K562 (cell line): ENCODE results near the gene SUSD5. TPM values are rescaled to one million over a fixed set of nuclear protein-coding genes. Genes with fewer than 3 reads are reported as not detected.

ENCODE experiments used
- ATAC-seq: fragments of 200-7000 bp; cut with Tn5 transposase; 3 replicates; pipeline ENCODE4 v1.9.1; 2020; ENCODE audit warnings: moderate library complexity
- BruUV-seq: library from RNA; stranded (reverse); fragments of 400-500 nt; replicated peaks from 2 replicates; lab custom pipeline; 2021; lab: Mats Ljungman, UMichigan
- CTCF ChIA-PET: fragments of 300-600 bp; formaldehyde crosslinking; extraction: SDS; loops from one replicate; lab custom pipeline; 2021; ENCODE audit warnings: low intra/inter-chr PET ratio; lab: Yijun Ruan, JAX
- POLR2A ChIA-PET: fragments of 300-600, 350-650 bp; sonication (Branson Sonifier 250); formaldehyde crosslinking; extraction: SDS; loops from one replicate; lab custom pipeline; 2021; ENCODE audit warnings: antibody characterized with exemption, inconsistent platforms; lab: Yijun Ruan, JAX
- DNase-seq, 4 experiments: peaks; one replicate each; pipeline versions ENCODE4 v3.0.0 to v3.0.0-alpha.2; 2011 to 2018; ENCODE audit warnings: low spot score in 3 of 4, mixed read lengths in 3 of 4; ENCODE audit errors: extremely low read depth in 1 of 4
- FAIRE-seq: peaks from 2 replicates; lab custom pipeline; 2011; peaks lifted over from hg19 to GRCh38; lab: Jason Lieb, UNC
- H2AFZ ChIP-seq: 2 replicates; pipeline ENCODE4 v1.6.0; 2011; ENCODE audit warnings: low read depth, low read length, control low read depth, inconsistent platforms
- H3K27ac ChIP-seq: fragments of 200-600 bp; 3 replicates; pipeline ENCODE4 v1.8.0; 2011; ENCODE audit warnings: low read depth, mild to moderate bottlenecking, control low read depth, inconsistent platforms, low read length, moderate library complexity, mixed read lengths; ENCODE audit errors: extremely low read depth
- H3K27me3 ChIP-seq, 2 experiments: fragments of 300-600 bp in 1 of 2; 2 replicates in 1 of 2; 3 replicates in 1 of 2; pipeline versions ENCODE4 v1.6.0 to v1.8.0; 2011; ENCODE audit warnings: inconsistent platforms in 2 of 2, low read length in 2 of 2, mild to moderate bottlenecking in 1 of 2, mixed read lengths in 1 of 2, moderate library complexity in 1 of 2; ENCODE audit not compliant: control insufficient read depth in 2 of 2, insufficient read depth in 2 of 2
- H3K36me3 ChIP-seq: fragments of 300-600 bp; 3 replicates; pipeline ENCODE4 v1.8.0; 2011; ENCODE audit warnings: mild to moderate bottlenecking, low read length, inconsistent platforms; ENCODE audit not compliant: control insufficient read depth, insufficient read depth
- H3K4me1 ChIP-seq, 2 experiments: fragments of 200-600 bp in 1 of 2; replicated peaks in 1 of 2; 2 replicates in 1 of 2; 3 replicates in 1 of 2; pipeline versions ENCODE4 v1.5.1 to v1.8.0; 2011; ENCODE audit warnings: inconsistent platforms in 2 of 2, low read length in 2 of 2, mild to moderate bottlenecking in 1 of 2, mixed read lengths in 1 of 2, moderate library complexity in 1 of 2; ENCODE audit not compliant: control insufficient read depth in 2 of 2, insufficient read depth in 2 of 2
- H3K4me2 ChIP-seq: 2 replicates; pipeline ENCODE4 v1.6.1; 2011; ENCODE audit warnings: low read length, control low read depth, inconsistent platforms, mixed read lengths; ENCODE audit not compliant: insufficient read depth
- H3K4me3 ChIP-seq: fragments of 200-600 bp; sonication (generic), shearing (Covaris generic); 2 replicates; pipeline ENCODE4 v1.5.1; 2016; ENCODE audit warnings: control low read depth, inconsistent platforms
- H3K79me2 ChIP-seq: fragments of 200-600 bp; 3 replicates; pipeline ENCODE4 v1.8.0; 2011; ENCODE audit warnings: low read length, inconsistent platforms; ENCODE audit not compliant: control insufficient read depth, insufficient read depth
- H3K9ac ChIP-seq, 2 experiments: 2 replicates each; pipeline versions ENCODE4 v1.6.0 to v1.6.1; 2011; ENCODE audit warnings: low read depth in 2 of 2, low read length in 2 of 2, control low read depth in 1 of 2, inconsistent platforms in 1 of 2, mild to moderate bottlenecking in 1 of 2, mixed read lengths in 1 of 2; ENCODE audit not compliant: insufficient read depth in 1 of 2
- H3K9me1 ChIP-seq: one replicate; pipeline ENCODE4 v1.6.0; 2011; ENCODE audit warnings: inconsistent platforms, mild to moderate bottlenecking, low read length, moderate library complexity; ENCODE audit not compliant: control insufficient read depth, insufficient read depth
- H3K9me3 ChIP-seq: replicated peaks from 2 replicates; pipeline ENCODE4 v1.5.1; 2011; ENCODE audit warnings: low read depth, low read length, inconsistent platforms; ENCODE audit not compliant: control insufficient read depth, insufficient read depth
- H4K20me1 ChIP-seq: replicated peaks from 2 replicates; pipeline ENCODE4 v1.6.1; 2011; ENCODE audit warnings: low read length, inconsistent platforms, mixed read lengths; ENCODE audit not compliant: control insufficient read depth, insufficient read depth
- BCL6 ChIP-seq: fragments of 250-450 bp; sonication (Bioruptor Pico); IDR thresholded peaks from 2 replicates; pipeline ENCODE4 v1.4.0; 2020
- CEBPB ChIP-seq: fragments of 450-650 bp; IDR thresholded peaks from 2 replicates; pipeline ENCODE4 v1.6.1; 2016; ENCODE audit warnings: missing genetic modification characterization, missing compliant biosample characterization
- E2F6 ChIP-seq, 2 experiments: IDR thresholded peaks; 2 replicates each; pipeline ENCODE4 v1.6.1; 2011; ENCODE audit warnings: borderline replicate concordance in 1 of 2, control low read depth in 1 of 2, low read depth in 1 of 2, low read length in 1 of 2, mild to moderate bottlenecking in 1 of 2, mixed read lengths in 1 of 2, moderate library complexity in 1 of 2; ENCODE audit not compliant: insufficient read depth in 1 of 2, insufficient read length in 1 of 2, poor library complexity in 1 of 2, severe bottlenecking in 1 of 2; ENCODE audit errors: extremely low read depth in 1 of 2
- GATA2 ChIP-seq: sonication (generic); formaldehyde crosslinking; IDR thresholded peaks from 2 replicates; pipeline ENCODE4 v1.4.0; 2020; ENCODE audit warnings: mild to moderate bottlenecking, missing genetic modification reagents
- KDM5B ChIP-seq: fragments of 200-600 bp; sonication (generic); IDR thresholded peaks from 2 replicates; pipeline ENCODE4 v1.6.1; 2012; ENCODE audit warnings: low read depth, mild to moderate bottlenecking, moderate library complexity, low read length, control low read depth, inconsistent platforms; ENCODE audit not compliant: insufficient replicate concordance
- LCOR ChIP-seq: sonication (generic); formaldehyde crosslinking; IDR thresholded peaks from 2 replicates; pipeline ENCODE4 v1.8.0; 2022; ENCODE audit warnings: mild to moderate bottlenecking, missing genetic modification reagents
- NELFE ChIP-seq: IDR thresholded peaks from 2 replicates; pipeline ENCODE4 v1.6.1; 2011; ENCODE audit warnings: mild to moderate bottlenecking; ENCODE audit not compliant: insufficient read depth, insufficient read length
- PHF8 ChIP-seq: fragments of 200-600 bp; sonication (generic); IDR thresholded peaks from 2 replicates; pipeline ENCODE4 v1.6.1; 2012; ENCODE audit warnings: mixed run types, mild to moderate bottlenecking, inconsistent platforms, low read length, moderate library complexity, borderline replicate concordance
- RBM15 ChIP-seq: fragments of 200-400 bp; formaldehyde crosslinking; IDR thresholded peaks from 2 replicates; pipeline ENCODE4 v1.6.1; 2018; ENCODE audit warnings: mild to moderate bottlenecking, low read length, moderate library complexity; ENCODE audit not compliant: insufficient read depth
- SPI1 ChIP-seq: IDR thresholded peaks from 2 replicates; pipeline ENCODE4 v1.6.1; 2011; ENCODE audit warnings: low read depth, low read length, control low read depth, borderline replicate concordance
- SREBF2 ChIP-seq: sonication (generic); formaldehyde crosslinking; IDR thresholded peaks from 2 replicates; pipeline ENCODE4 v1.4.0; 2020; ENCODE audit warnings: mild to moderate bottlenecking, missing genetic modification reagents
- TAF1 ChIP-seq: IDR thresholded peaks from 2 replicates; pipeline ENCODE4 v1.6.1; 2011; ENCODE audit warnings: mild to moderate bottlenecking, low read length, moderate library complexity; ENCODE audit not compliant: insufficient read depth, control insufficient read depth, severe bottlenecking; ENCODE audit errors: extremely low read depth
- TAF15 ChIP-seq: fragments of 200-400 bp; formaldehyde crosslinking; IDR thresholded peaks from 2 replicates; pipeline ENCODE4 v1.6.1; 2017; ENCODE audit warnings: mild to moderate bottlenecking, low read depth, low read length, moderate library complexity
- ZFPM2 ChIP-seq: fragments of 250-450 bp; sonication (Bioruptor Pico); IDR thresholded peaks from 2 replicates; pipeline ENCODE4 v1.5.1; 2022; ENCODE audit warnings: mild to moderate bottlenecking
- ZNF124 ChIP-seq: sonication (generic); formaldehyde crosslinking; IDR thresholded peaks from 2 replicates; pipeline ENCODE4 v1.8.1; 2022; ENCODE audit warnings: missing genetic modification reagents
- ZNF24 ChIP-seq: fragments of 450-650 bp; IDR thresholded peaks from 2 replicates; pipeline ENCODE4 v1.6.1; 2016
- ZNF79 ChIP-seq: fragments of 250-450 bp; sonication (Bioruptor Pico); IDR thresholded peaks from 2 replicates; pipeline ENCODE4 v1.4.0; 2020; ENCODE audit warnings: low read depth, mild to moderate bottlenecking, moderate library complexity
- WGBS: fragments of 100-300 bp; shearing (Covaris generic); methylation state at CpG from one replicate; pipeline ENCODE4 v1.1.6; 2016; ENCODE audit warnings: low coverage, mixed read lengths; ENCODE audit not compliant: insufficient coverage; ENCODE audit errors: missing lambda C conversion rate; 5-methylcytosine and 5-hydroxymethylcytosine counted together
- in situ Hi-C: fragments of 300-500 bp; cut with MboI; formaldehyde crosslinking; loops from 4 replicates; pipeline ENCODE4 v1.15.0; 2018; ENCODE audit warnings: inconsistent platforms, mixed read lengths
- intact Hi-C: fragments of 100-400 bp; cut with micrococcal nuclease; formaldehyde crosslinking; loops from 2 replicates; pipeline ENCODE4 v1.14.2; 2022
- polyA plus RNA-seq, 8 experiments: library from polyadenylated mRNA; depleted of rRNA in 4 of 8; stranded (reverse) in 5 of 8; unstranded in 3 of 8; fragments of >200 nt; fragmentation: Nextera tagmentation in 2 of 8; fragmentation: Illumina TruSeq in 1 of 8; extraction: Ambion mirVana in 2 of 8; extraction: Trizol in 1 of 8; gene quantifications; 2 replicates each; pipeline versions ENCODE4 v1.2.1 to v1.2.3, GENCODE V29; 2011 to 2014; ENCODE audit warnings: inconsistent platforms in 1 of 8, missing spikeins in 1 of 8
- total RNA-seq, 7 experiments: library from RNA; depleted of rRNA in 6 of 7; stranded (reverse); fragments of >200 nt in 6 of 7; fragmentation: Illumina TruSeq in 2 of 7; extraction: Trizol in 2 of 7; gene quantifications; 2 replicates each; pipeline versions ENCODE4 v1.2.1 to v1.2.3, GENCODE V29; 2011 to 2021; ENCODE audit warnings: low replicate concordance in 1 of 7

Gene SUSD5
- total and polyA plus RNA-seq, 9 of the 15 experiments (the other 6 are each of a cell fraction or from before 2014, with no cell fraction given): not detected

- H3K27me3 ChIP-seq: peaks cover 3 to 8% of the 10 kb centered on the region in 2 experiments; a peak in 3 of 5 replicates
- no peak for TF ChIP-seq PHF8
- no peak for TF ChIP-seq ZNF124 (CRISPR knock-in tag)
- TF ChIP-seq ZFPM2: no peak
- TF ChIP-seq BCL6 (CRISPR knock-in tag): no peak
- TF ChIP-seq LCOR: no peak
- no peak for TF ChIP-seq E2F6 (IDR thresholded peaks at IDR 0.05; ENCODE audit: borderline replicate concordance in 1 of 2, extremely low read depth in 1 of 2, insufficient read depth in 1 of 2, insufficient read length in 1 of 2, low read depth in 1 of 2, low read length in 1 of 2, poor library complexity in 1 of 2, severe bottlenecking in 1 of 2)
- no peak for TF ChIP-seq NELFE
- no peak for TF ChIP-seq ZNF79
- no peak for TF ChIP-seq SPI1
- TF ChIP-seq TAF15: no peak
- no peak for TF ChIP-seq TAF1
- TF ChIP-seq SREBF2 (CRISPR knock-in tag): no peak
- no peak for TF ChIP-seq ZNF24
- no peak for TF ChIP-seq CEBPB
- no peak for TF ChIP-seq GATA2
- no peak for TF ChIP-seq KDM5B
- no peak for TF ChIP-seq RBM15
- no peak overlapping the region for H3K4me3 ChIP-seq
- DNase-seq (no peak), ATAC-seq (peak; percentile 19), FAIRE-seq (no peak)
- WGBS: 41% methylated on average over 8 of the region's 8 CpGs
- no peak overlapping the region for H3K4me2 ChIP-seq
- ChIA-PET CTCF (no interaction called here), POLR2A (interaction anchor here (0.6 to 2.5 kb wide), 5 partner anchors 9 to 34 kb away, joined by 3 to 10 read pairs (median 4); no protein-coding TSS in a partner anchor)
- peaks cover 6% of the 10 kb centered on the region; the same call in 2 of the 3 replicates for H3K36me3 ChIP-seq
- H3K9me3 ChIP-seq: no peaks in the 10 kb centered on the region
- H3K27ac ChIP-seq: no peak overlapping the region
- no peaks in the 10 kb centered on the region for H3K79me2 ChIP-seq
- H3K9me1 ChIP-seq: no peaks in the 10 kb centered on the region
- H3K4me1 ChIP-seq: no peaks in the 10 kb centered on the region
- in situ Hi-C loops (no loop called here), intact Hi-C loops (no loop called here)
- H2AFZ ChIP-seq: no peak overlapping the region
- H4K20me1 ChIP-seq: no peaks in the 10 kb centered on the region
- H3K9ac ChIP-seq: no peak overlapping the region
- no TSS peak for BruUV-seq
These were observed 71.7 kb downstream of the SUSD5 start for GRCh38 chr3:33146791-33147445.
